IPS-18c (cell line): ENCODE data around the gene FGD2.
"Not testable (repeated sequence)": the region's sequence is repeated elsewhere in the genome, so short reads cannot be mapped to it uniquely, and the experiment has no call there.

Experiments used
- H3K4me3 ChIP-seq: 2 replicates; pipeline ENCODE4 v1.7.0; 2013; ENCODE audit warnings: low read depth, mild to moderate bottlenecking, low read length, moderate library complexity; ENCODE audit not compliant: insufficient read depth
- H3K9me3 ChIP-seq: one replicate; pipeline ENCODE4 v1.6.1; 2013; ENCODE audit warnings: mild to moderate bottlenecking, low read length, moderate library complexity; ENCODE audit not compliant: control insufficient read depth, insufficient read depth

The FGD2 gene

GRCh38 chr6:37057128-37057471, 51.6 kb downstream of the FGD2 start:
- H3K4me3 ChIP-seq = no peak overlapping the region
- no peaks in the 10 kb centered on the region for H3K9me3 ChIP-seq

GRCh38 chr6:37057678-37058077, 52.2 kb downstream of the FGD2 start:
- Histone ChIP-seq H3K9me3 (no peaks in the 10 kb centered on the region), H3K4me3 (no peak overlapping the region)

DNA sequence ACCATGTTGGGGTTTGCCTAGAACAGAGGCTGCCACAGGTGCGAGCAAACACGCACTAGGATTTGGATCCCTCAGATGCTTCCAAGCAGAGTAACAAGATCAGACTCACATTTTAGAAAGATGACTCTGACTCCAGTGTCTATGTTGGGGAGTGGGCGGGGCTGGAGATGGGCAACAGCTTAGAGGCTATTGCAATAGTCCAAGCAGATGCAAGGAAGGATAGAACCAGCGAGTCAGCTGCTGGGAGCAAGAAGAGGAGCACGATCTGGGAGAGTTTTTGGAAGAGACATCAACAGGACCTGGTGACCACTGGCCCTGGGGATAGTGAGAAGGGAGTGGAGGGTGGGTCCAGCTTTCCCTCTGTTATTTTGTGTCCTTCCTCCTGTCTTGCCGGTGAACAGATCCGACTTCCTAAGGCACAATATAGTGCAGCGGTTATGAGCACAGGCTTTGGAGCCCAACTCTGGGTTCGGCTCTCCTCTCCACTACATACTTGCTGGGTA, 52.7 kb downstream of the FGD2 start:
- no peaks in the 10 kb centered on the region for H3K9me3 ChIP-seq
- no peak overlapping the region for H3K4me3 ChIP-seq

DNA sequence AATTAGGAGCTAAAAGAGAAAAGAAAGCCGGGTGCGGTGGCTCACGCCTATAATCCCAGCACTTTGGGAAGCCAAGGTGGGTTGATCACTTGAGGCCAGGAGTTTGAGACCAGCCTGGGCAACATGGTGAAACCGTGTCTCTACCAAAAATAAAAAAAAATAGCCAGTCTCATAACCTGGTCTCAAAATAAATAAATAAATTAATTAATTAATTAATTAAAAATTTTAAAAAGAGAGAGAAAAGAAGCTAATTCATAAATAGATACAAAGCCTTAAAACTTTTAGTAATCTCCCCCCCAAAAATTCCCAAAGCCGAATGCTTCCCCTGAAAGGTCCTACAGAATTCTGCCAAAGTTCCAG, 53.5 kb downstream of the FGD2 start:
- not testable (repeated sequence) for H3K9me3 ChIP-seq, H3K4me3 ChIP-seq

DNA sequence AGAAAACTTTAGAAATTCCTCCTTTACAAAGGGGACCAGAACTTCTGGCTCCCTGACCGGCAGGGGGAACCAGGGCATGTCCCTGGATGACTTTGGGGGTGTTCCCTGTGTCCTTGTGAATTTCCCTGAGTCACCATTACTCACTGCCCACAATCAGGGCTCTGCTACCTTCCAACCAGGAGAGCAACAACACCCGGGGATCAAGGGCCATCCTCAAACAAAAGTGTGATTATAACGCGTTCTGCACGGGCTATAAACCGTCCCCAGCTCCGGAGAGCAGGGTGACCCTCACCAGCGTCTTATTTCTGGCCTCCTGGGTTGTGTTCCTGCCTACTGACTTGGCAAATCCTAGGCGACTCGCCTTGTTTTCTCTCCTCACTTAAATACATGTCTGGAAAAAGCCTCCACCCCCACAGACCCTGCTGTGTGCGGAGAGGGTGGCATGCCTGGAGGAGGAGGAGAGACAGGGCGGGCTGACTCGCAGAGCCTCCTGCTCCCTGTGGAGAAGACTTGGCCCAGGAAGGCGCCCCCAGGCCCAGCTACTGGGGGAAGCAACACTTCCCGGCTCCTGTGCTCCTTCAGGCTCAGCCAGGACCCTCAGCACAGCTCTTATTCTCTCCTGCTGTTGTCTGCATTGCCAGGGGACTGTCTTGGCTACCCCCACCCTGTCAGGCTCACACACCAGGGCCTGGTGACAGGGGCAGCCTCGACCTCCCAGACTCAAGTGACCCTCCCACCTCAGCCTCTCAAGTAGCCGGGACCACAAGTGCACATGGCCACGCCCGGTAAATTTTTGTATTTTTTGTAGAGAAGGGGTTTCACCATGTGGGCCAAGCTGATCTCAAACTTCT, 54.1 kb downstream of the FGD2 start:
- H3K9me3 ChIP-seq = no peaks in the 10 kb centered on the region
- peak overlapping the region; percentile 0 for H3K4me3 ChIP-seq

- no peaks in the 10 kb centered on the region for H3K9me3 ChIP-seq
- no peak overlapping the region for H3K4me3 ChIP-seq
Measured at GRCh38 chr6:37060195-37060559, 54.7 kb downstream of the FGD2 start.

DNA sequence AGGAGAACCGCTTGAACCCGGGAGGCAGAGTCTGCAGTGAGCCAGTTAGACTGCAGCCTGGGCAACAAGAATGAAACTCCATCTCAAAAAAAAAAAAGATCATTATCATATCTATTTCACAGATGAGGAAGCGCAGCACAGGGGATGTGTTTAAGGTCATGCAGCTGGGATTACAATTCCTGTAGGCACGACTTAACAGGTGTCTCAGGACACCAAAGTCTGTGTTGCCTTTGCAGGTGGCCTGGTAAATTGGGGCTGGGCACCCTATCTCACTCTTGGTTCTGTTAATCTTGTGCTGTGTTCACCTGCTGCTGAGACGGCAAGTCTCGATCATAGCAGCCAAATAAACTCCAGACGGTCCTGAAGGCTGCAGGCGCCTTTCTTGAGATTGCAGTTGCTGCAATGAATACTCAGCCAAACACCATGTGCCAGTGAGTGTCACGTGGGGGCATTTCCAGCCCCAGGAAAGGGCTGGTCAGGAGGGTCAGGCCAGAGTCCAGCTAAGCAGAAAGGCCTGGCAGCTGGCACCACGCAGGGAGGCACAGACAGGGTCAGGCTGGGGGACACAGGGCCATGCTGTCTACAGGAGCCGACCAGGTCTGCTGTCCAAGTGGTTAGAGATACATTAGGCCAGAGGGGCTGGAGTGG, 55.8 kb downstream of the FGD2 start:
- no peak overlapping the region for H3K4me3 ChIP-seq

GRCh38 chr6:37062424-37062823, 57.0 kb downstream of the FGD2 start:
- Histone ChIP-seq H3K4me3 (no peak overlapping the region), H3K9me3 (no peaks in the 10 kb centered on the region)

More for the DNA sequence above, 55.8 kb downstream of the FGD2 start:
- no peaks in the 10 kb centered on the region for H3K9me3 ChIP-seq

DNA sequence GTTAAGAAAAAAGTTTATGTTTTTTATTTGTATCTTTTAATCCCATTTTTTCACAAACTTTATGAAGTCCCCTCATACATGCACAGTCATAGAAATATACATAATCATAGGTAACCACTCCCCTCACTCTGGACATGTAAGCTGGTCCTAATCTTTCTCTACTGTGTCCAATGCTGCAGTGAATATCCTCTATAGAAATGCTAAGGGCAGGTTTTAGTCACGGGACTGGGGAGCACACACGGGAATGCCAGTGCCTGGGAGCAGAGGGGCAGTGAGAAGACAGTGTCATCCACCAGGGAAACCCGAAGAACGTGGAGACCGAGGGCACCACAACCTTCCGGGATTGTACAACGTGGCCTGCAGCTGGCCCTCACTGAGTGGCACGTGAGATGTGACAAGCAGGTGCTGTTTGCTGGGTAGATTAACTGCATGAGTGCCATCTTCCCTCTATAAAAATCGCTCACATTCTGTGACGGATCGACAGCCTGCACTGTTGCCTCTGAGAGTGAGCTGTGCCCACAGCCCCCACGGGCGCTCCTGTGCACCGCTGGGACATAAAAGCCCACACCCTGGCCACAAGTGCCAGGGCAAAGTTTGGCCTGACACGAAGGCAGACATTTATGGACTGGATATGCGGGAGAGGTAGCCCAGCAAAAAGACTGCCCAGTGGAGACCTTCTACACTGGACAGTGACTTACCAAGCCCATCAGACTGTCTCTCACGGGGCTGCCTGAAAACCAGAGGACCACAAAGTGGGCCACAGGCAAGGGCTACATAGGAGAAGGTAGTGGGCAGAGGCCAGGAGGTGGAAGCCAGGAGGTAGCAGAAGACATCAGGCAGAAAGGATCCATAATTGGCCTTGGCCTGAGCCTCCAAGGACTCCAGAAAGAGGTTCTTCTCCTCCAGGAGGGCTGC, 63.2 kb downstream of the FGD2 start:
- H3K4me3 ChIP-seq = no peak overlapping the region
- H3K9me3 ChIP-seq = no peaks in the 10 kb centered on the region

GRCh38 chr6:37069639-37070038, 64.2 kb downstream of the FGD2 start:
- H3K4me3 ChIP-seq = no peak overlapping the region

DNA sequence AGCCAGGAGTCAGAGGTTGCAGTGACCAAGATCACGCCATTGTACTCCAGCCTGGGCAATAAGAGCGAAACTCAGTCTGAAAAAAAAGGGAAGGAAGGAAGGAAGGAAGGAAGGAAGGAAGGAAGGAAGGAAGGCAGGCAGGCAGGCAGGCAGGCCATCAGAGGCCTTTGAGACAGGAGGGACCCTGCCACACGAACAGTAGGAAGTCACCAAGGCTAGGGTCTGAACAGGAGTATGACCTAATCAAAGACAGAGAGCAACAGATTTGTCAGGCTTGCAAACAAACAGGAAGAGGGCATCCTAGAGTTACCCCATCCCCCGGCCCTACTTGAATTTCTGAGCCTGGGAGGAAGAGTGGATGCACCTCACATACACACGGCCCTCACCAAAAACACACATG, 67.1 kb downstream of the FGD2 start:
- no peak overlapping the region for H3K4me3 ChIP-seq
- H3K9me3 ChIP-seq = no peaks in the 10 kb centered on the region

More at GRCh38 chr6:37069639-37070038, 64.2 kb downstream of the FGD2 start:
- H3K9me3 ChIP-seq = no peaks in the 10 kb centered on the region

DNA sequence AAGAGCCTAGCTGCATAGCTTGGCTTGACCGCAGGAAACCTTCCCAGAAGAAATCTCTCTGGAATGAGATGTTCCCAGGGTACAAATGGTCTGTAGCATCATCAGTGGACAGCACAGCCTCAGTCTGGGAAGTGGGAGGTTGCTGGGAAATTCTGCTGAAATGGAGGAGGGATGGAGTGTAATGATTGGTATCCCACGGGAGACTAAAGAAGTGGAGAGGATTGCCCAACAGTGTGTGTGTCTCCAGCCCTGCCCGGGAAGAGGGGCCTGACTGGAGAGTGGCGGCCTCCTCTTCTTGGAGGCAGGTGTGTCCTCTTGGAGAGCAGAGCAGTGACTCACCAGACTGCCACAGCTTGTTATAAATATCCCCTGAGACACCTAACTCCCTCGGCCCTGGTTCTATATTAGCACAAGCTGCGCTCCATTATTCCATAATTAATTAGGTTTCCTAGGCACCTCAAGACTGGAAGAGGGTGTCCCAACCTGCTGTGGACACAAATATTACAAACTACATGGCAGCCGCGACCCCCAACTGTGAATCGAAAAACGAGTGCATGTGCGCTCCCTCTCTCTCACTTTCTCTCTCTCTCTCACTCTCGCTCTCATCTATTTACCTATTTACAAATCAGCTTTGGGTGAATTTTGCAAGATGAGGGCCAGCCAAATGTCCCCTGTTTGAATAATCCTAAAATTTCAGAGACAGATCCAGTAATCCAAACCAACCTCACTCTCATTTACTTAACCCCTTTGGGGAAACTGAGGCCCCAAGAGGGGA, 68.8 kb downstream of the FGD2 start:
- no peak overlapping the region for H3K4me3 ChIP-seq

DNA sequence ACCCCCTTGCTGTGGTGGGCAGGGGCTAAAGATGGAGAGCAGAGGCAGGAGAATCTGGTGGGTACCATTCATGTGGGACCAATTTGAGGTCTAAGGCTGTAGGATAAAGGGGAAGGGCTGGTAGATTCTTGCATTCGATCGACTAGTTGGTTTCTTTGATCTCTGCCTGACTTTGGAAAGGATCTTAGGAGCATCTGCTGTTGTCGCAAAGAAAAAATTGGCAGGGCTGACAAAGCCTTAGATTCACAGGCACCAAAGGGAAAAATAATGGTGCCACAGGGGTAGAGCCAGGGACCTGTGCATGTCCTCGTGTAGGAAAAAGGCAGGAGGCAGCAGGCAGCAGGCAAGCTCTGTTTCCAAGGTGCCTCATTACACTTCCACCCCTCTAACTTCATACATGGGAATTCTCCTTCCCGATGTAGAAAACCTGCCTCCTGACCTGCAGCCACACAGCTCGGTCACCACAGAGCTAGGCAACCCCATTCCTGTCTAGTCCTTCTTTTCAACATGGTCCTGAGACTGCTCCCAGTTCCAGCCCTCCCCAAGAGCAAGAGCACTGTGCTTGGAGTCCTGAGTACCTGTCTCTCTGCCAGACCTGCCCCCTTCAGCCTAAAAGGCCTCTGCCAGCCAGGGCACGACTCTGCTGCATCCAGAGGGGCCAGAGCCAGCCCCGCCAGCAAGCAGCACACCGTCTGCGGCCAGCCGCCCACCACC, 71.9 kb downstream of the FGD2 start:
- H3K4me3 ChIP-seq = no peak overlapping the region
- no peaks in the 10 kb centered on the region for H3K9me3 ChIP-seq

More for the DNA sequence above, 68.8 kb downstream of the FGD2 start:
- no peaks in the 10 kb centered on the region for H3K9me3 ChIP-seq

- Histone ChIP-seq H3K9me3 (no peaks in the 10 kb centered on the region), H3K4me3 (no peak overlapping the region)
Measured at GRCh38 chr6:37077905-37078296, 72.4 kb downstream of the FGD2 start.
